ENCODE measurements around the gene C22orf31.
"Not testable (repeated sequence)": the region's sequence is repeated elsewhere in the genome, so short reads cannot be mapped to it uniquely, and the experiment has no call there.

Gene C22orf31

GRCh38 chr22:29090039-29090438, 28.4 kb upstream of the C22orf31 start:
- no peak overlapping the region for H3K27ac Mint-ChIP-seq
- no peak for DNase-seq
- H3K9me3 Mint-ChIP-seq, result no peaks in the 10 kb centered on the region
- no peaks in the 10 kb centered on the region for H3K36me3 Mint-ChIP-seq
- H3K4me1 Mint-ChIP-seq, result no peaks in the 10 kb centered on the region
- CTCF ChIA-PET, result interaction anchor here (0.6 kb wide), 1 partner anchor 84 kb away, joined by 3 read pairs; no protein-coding TSS in a partner anchor
- H3K4me3 Mint-ChIP-seq, result no peak overlapping the region
- peaks cover 20% of the 10 kb centered on the region for H3K27me3 Mint-ChIP-seq

GRCh38 chr22:29089507-29089906, 27.9 kb upstream of the C22orf31 start:
- CTCF ChIA-PET, result interaction anchor here (0.9 kb wide), 1 partner anchor 156 kb away, joined by 4 read pairs; no protein-coding TSS in a partner anchor
- Mint-ChIP-seq H3K27ac (no peak overlapping the region), H3K36me3 (no peaks in the 10 kb centered on the region), H3K9me3 (no peaks in the 10 kb centered on the region), H3K4me1 (no peaks in the 10 kb centered on the region), H3K27me3 (peaks cover 20% of the 10 kb centered on the region), H3K4me3 (no peak overlapping the region)
- DNase-seq, result no peak

DNA sequence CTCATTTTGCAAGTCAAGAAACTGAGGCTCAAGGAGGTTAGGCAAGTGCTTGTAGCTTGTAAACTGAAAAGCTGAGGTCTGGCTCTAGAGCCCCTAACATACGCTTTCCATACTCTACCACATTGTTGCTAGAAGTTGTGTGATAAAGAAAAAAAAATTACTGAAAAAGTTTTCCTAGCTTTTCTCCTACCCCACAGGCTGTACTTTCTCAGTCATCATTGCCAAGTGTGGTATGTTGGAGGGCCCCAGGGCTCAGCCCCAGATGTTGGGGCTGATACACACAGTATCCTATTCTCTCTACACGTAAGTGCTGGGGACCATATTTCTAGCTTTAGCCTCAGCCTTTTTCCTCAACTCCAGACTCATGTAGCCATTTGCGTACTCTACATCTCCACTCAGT, 27.2 kb upstream of the C22orf31 start:
- CTCF ChIA-PET, result interaction anchor here (0.9 kb wide), 1 partner anchor 157 kb away, joined by 4 read pairs; no protein-coding TSS in a partner anchor
- Mint-ChIP-seq H3K4me3 (no peak overlapping the region), H3K27me3 (peaks cover 27% of the 10 kb centered on the region), H3K27ac (no peak overlapping the region), H3K9me3 (no peaks in the 10 kb centered on the region), H3K36me3 (no peaks in the 10 kb centered on the region), H3K4me1 (peaks cover 2% of the 10 kb centered on the region)
- DNase-seq, result no peak

DNA sequence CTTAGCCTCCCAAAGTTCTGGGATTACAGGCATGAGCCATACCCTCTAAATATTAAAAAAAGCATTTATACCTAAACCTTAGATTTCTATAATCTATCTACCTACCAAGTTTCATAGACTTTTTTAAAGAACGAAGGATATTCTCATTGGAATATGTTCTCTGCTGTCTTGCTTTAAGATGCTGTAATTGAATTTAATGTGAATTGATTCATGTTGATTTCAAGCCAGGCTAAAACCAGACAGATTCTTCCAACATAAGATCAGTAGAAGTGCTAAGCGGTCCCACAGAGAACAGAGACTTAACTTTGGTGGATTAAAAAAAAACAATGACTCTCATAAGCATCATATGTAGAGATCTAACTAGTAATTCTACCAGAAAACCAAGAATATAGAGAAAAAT, 25.4 kb upstream of the C22orf31 start:
- DNase-seq, result no peak
- Mint-ChIP-seq H3K4me1 (peaks cover 2% of the 10 kb centered on the region), H3K27me3 (peaks cover 31% of the 10 kb centered on the region), H3K27ac (no peak overlapping the region), H3K36me3 (no peaks in the 10 kb centered on the region), H3K4me3 (no peak overlapping the region), H3K9me3 (no peaks in the 10 kb centered on the region)
- CTCF ChIA-PET, result no interaction called here

GRCh38 chr22:29083933-29084591, 22.4 kb upstream of the C22orf31 start:
- no peak for DNase-seq
- Mint-ChIP-seq H3K4me3 (no peak overlapping the region), H3K27ac (no peak overlapping the region), H3K4me1 (peaks cover 2% of the 10 kb centered on the region), H3K9me3 (no peaks in the 10 kb centered on the region), H3K27me3 (peaks cover 26% of the 10 kb centered on the region), H3K36me3 (no peaks in the 10 kb centered on the region)
- CTCF ChIA-PET, result no interaction called here

DNA sequence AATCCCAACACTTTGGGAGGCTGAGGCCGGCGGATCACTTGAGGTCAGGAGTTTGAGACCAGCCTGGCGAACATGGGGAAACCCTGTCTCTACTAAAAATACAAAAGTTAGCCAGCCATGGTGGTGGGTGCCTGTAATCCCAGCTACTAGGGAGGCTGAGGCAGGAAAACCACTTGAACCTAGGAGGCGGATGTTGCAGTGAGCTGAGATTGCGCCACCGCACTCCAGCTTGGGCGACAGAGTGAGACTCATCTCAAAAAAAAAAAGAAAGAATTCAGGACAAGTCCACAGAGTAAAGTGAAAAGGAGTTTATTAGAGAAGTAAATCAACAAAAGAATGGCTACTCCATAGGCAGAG, 21.9 kb upstream of the C22orf31 start:
- H3K4me1 Mint-ChIP-seq, CTCF ChIA-PET, DNase-seq, H3K4me3 Mint-ChIP-seq, H3K36me3 Mint-ChIP-seq, H3K9me3 Mint-ChIP-seq, H3K27ac Mint-ChIP-seq: not testable (repeated sequence)
- H3K27me3 Mint-ChIP-seq, result peaks cover 27% of the 10 kb centered on the region

DNA sequence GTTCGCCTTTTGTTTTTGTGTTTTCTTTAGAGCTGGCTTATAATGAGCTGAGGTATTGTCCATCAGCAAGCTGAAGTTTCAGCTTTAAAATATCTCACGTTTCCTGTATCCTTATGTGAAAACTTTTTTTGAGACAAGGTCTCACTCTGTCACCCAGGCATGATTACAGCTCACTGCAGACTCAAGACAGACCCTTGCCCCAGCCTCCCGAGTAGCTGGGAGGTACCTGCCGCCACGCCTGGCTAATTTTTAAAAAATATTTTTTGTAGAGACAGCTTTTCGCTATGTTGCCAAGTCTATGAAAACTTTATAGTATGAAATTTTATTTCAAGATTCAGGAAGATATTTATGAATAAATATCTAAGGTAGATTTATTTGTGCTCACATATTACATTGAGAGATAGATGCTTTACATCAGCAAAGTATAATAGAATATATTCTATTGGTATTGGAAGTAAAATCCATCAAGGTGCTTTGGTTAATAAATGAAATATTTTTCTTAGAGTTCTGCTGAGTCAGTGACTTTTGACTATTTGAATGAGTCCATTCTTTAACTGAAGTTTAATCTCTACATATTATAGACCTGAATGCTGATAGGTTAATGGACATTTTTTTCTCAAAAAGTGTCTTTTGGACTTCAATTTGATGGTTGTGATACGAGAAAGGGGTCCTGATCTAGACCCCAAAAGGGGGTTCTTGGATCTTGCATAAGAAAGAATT, 21.4 kb upstream of the C22orf31 start:
- DNase-seq, result no peak
- no peaks in the 10 kb centered on the region for H3K9me3 Mint-ChIP-seq
- no peaks in the 10 kb centered on the region for H3K36me3 Mint-ChIP-seq
- CTCF ChIA-PET, result no interaction called here
- H3K27ac Mint-ChIP-seq, result no peak overlapping the region
- H3K27me3 Mint-ChIP-seq, result peaks cover 32% of the 10 kb centered on the region
- no peak overlapping the region for H3K4me3 Mint-ChIP-seq
- H3K4me1 Mint-ChIP-seq, result peaks cover 2% of the 10 kb centered on the region

DNA sequence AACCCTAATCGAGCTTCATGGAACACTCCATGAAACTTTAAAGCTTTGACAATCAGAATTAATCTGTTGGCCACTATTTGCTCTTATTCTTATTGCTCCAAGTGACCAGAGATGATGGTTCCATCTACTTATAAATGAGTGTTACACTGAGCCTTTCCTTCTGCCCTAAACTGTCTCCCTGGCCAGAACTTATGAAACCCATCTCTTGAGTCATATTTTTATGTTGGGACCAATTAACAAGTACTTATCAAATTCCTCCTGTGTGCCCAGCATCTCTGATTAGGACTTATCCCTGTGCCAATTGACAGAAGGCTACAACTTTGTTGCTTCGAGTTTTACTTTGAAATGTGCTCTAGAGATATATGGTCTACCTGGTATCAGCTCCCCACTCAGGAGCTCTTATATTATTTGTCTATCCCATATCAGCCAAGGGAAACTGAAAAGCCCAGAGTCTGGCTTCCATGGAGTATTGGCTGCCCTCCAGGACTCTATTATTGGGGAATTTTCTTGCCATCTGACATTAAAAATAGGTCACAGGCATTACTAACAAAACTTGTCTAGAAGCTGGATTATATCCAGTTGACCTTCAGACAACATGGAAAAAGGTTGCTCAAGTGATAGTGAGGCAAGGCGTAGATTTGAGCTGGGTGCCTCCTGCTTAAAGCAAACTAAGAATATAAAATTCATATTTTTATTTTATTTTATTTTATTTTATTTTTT, 20.0 kb upstream of the C22orf31 start:
- Mint-ChIP-seq H3K27me3 (peaks cover 39% of the 10 kb centered on the region), H3K4me1 (peaks cover 2% of the 10 kb centered on the region), H3K36me3 (no peaks in the 10 kb centered on the region), H3K4me3 (no peak overlapping the region), H3K9me3 (no peaks in the 10 kb centered on the region), H3K27ac (no peak overlapping the region)
- CTCF ChIA-PET, result no interaction called here
- DNase-seq, result no peak

- no peak overlapping the region for H3K4me3 Mint-ChIP-seq
- peaks cover 2% of the 10 kb centered on the region for H3K4me1 Mint-ChIP-seq
- no peaks in the 10 kb centered on the region for H3K9me3 Mint-ChIP-seq
- CTCF ChIA-PET, result interaction anchor here (1.0 kb wide), 1 partner anchor 165 kb away, joined by 3 read pairs; no protein-coding TSS in a partner anchor
- no peak for DNase-seq
- H3K36me3 Mint-ChIP-seq, result no peaks in the 10 kb centered on the region
- H3K27me3 Mint-ChIP-seq, result peaks cover 51% of the 10 kb centered on the region
- no peak overlapping the region for H3K27ac Mint-ChIP-seq
These were observed 18.7 kb upstream of the C22orf31 start for GRCh38 chr22:29080106-29080975.

- peaks cover 60% of the 10 kb centered on the region for H3K27me3 Mint-ChIP-seq
- H3K36me3 Mint-ChIP-seq, result no peaks in the 10 kb centered on the region
- H3K27ac Mint-ChIP-seq, result no peak overlapping the region
- no peak for DNase-seq
- no peak overlapping the region for H3K4me3 Mint-ChIP-seq
- H3K9me3 Mint-ChIP-seq, result no peaks in the 10 kb centered on the region
- H3K4me1 Mint-ChIP-seq, result peaks cover 2% of the 10 kb centered on the region
- CTCF ChIA-PET, result interaction anchor here (1.0 kb wide), 1 partner anchor 166 kb away, joined by 3 read pairs; no protein-coding TSS in a partner anchor
These were observed 17.7 kb upstream of the C22orf31 start for GRCh38 chr22:29079218-29079901.

GRCh38 chr22:29078869-29079207, 17.2 kb upstream of the C22orf31 start:
- no peak for DNase-seq
- CTCF ChIA-PET, result no interaction called here
- H3K4me1 Mint-ChIP-seq, result peaks cover 2% of the 10 kb centered on the region
- no peak overlapping the region for H3K27ac Mint-ChIP-seq
- no peaks in the 10 kb centered on the region for H3K9me3 Mint-ChIP-seq
- no peaks in the 10 kb centered on the region for H3K36me3 Mint-ChIP-seq
- H3K27me3 Mint-ChIP-seq, result peaks cover 60% of the 10 kb centered on the region
- no peak overlapping the region for H3K4me3 Mint-ChIP-seq

DNA sequence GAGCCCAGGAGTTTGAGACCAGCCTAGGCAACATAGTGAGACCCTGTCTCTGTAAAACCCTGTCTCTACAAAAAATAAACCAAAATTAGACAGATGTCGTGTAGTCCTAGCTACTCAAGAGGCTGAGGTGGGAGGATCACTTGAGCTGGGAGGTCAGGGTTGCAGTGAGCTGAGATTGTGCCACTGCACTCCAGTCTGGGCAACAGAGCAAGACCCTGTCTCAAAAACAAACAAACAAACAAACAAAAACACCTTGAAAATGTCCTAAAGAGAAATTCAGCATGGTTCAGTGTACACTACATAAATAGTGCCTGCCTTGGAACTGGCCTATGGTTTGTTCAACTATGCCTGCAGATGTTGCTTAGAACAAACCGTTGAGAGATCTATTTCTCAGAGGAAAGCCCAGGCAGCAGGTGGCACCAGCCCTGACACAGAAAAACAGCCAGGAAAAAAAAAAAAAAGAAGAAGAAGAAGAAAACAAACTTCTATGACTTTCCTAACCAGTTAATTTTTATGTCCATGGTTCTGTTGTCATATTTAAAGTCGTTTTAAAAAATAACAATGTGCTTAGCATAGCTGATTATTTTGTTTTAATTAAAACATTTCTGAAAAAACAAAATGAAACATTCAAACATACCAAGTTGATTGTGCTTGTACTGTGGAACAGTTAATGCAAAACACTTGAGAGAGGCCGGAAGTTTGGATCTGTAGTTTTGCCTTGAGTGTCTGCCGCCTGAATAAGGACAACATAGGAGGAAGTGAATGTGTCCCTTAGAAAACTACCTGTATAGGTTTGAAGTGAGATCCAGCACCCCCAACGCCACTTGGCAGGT, 16.6 kb upstream of the C22orf31 start:
- Mint-ChIP-seq H3K4me1 (peaks cover 3% of the 10 kb centered on the region), H3K36me3 (no peaks in the 10 kb centered on the region), H3K27me3 (peaks cover 60% of the 10 kb centered on the region), H3K4me3 (no peak overlapping the region), H3K9me3 (no peaks in the 10 kb centered on the region), H3K27ac (no peak overlapping the region)
- CTCF ChIA-PET, result no interaction called here
- DNase-seq, result no peak

DNA sequence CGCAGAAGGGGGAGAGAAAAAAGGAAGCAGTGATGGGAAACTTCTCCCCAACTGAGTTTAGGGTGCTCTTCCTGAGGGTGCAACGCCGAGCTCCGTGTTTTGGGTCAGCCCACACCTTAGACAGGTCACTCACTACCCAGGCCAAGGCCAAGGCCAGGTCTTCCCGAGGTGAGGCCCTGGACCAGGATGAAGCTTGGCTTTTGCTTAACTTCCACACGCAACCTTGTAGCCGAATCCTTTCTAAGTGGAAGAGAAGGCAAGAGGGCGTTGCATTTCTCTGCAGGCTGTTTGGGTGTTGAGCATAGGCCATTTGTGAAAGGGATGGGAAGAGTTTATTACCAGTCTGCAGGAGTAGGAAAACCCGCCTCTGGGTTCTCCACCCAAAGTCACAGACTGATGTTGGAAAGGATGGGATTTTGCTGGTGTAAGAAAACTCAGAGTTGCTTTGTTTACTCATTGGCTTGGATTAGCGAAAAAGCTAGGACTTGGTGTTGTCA, 12.7 kb upstream of the C22orf31 start:
- CTCF ChIA-PET, result no interaction called here
- peaks cover 4% of the 10 kb centered on the region for H3K36me3 Mint-ChIP-seq
- H3K27ac Mint-ChIP-seq, result no peak overlapping the region
- H3K4me1 Mint-ChIP-seq, result peaks cover 20% of the 10 kb centered on the region
- H3K4me3 Mint-ChIP-seq, result no peak overlapping the region
- H3K9me3 Mint-ChIP-seq, result no peaks in the 10 kb centered on the region
- no peak for DNase-seq
- peaks cover 89% of the 10 kb centered on the region for H3K27me3 Mint-ChIP-seq

Measured in activated naive CD4-positive, alpha-beta T cell treated with anti-CD3 and anti-CD28 coated beads, Interleukin-2, amount 10 ng/mL, durations not matched to agents 7 days and 5 days (primary cell).